HFFc6 (cell line): ENCODE results near the gene SLC6A9. TPM values are rescaled to one million over a fixed set of nuclear protein-coding genes. Genes with fewer than 3 reads are reported as not detected.

Experiments
- DNase-seq: peaks from one replicate; pipeline ENCODE4 v3.0.0-alpha.2; 2018
- H3K27ac Mint-ChIP-seq: 2 replicates; pipeline ENCODE4 v1.8.0; 2020; ENCODE audit warnings: mild to moderate bottlenecking, mixed read lengths
- H3K27me3 Mint-ChIP-seq: 2 replicates; pipeline ENCODE4 v1.8.0; 2021; ENCODE audit warnings: mild to moderate bottlenecking, moderate library complexity, mixed read lengths; ENCODE audit not compliant: insufficient read depth
- H3K36me3 Mint-ChIP-seq: 2 replicates; pipeline ENCODE4 v1.8.0; 2021; ENCODE audit warnings: low read depth, mixed read lengths
- H3K4me1 Mint-ChIP-seq: 2 replicates; pipeline ENCODE4 v1.8.0; 2020; ENCODE audit warnings: low read depth, mixed read lengths
- H3K4me3 Mint-ChIP-seq: 2 replicates; pipeline ENCODE4 v1.8.0; 2020; ENCODE audit warnings: mild to moderate bottlenecking, moderate library complexity, mixed read lengths
- H3K9me3 Mint-ChIP-seq: 2 replicates; pipeline ENCODE4 v1.8.0; 2020; ENCODE audit warnings: mild to moderate bottlenecking, mixed read lengths
- total RNA-seq, 6 experiments: library from RNA; stranded (reverse); fragmentation: NEBNext Ultra II Directional; extraction: Animal tissue kit (Norgen Biotek cat#: 25700); gene quantifications; 2 replicates in 1 of 6; 3 replicates in 5 of 6; pipeline ENCODE4 v1.2.3, GENCODE V29; 2021
- TF ChIP-seq, protein P1 (sequence below): fragments of 200-600 bp; sonication (generic); IDR thresholded peaks from 2 replicates; pipeline ENCODE4 v1.5.0; 2021; ENCODE audit warnings: antibody characterized with exemption, mild to moderate bottlenecking

SLC6A9 gene
- total RNA-seq, 6 experiments from 2014 or later: 8.3 to 11.0 (median 9.3) TPM

DNA sequence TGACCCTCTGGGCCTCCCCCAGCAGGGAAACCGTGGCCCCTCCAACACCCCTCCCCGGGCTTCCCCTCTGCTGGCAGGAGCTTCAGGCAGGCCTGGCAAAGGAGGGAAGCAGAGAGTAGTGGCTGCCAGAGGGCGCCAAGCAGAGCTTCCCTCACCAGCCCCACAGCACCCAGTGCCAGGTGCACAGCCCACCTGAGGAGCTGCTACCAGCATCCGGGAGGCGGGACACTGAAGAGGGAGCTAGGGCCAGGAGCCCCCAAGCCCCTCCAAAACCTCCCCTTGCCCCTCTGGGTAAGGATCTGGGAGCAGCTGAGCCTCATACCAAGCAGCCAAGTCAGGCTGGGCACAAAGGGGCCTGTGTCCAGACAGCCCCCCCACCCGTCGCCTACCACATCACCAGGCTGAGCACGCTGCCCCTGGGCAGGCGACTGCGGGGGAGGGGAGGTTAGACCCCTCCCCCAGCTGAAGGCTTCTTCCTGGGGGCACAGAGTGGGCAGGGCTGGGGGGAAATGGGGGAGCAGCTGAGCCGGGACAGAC is 20.3 kb downstream of the SLC6A9 start:
- Mint-ChIP-seq H3K4me3 (no peak overlapping the region), H3K4me1 (peaks cover 4% of the 10 kb centered on the region; the same call in 1 of the 2 replicates), H3K36me3 (no peaks in the 10 kb centered on the region), H3K27ac (no peak overlapping the region), H3K27me3 (peaks cover 5% of the 10 kb centered on the region), H3K9me3 (no peaks in the 10 kb centered on the region)
- no peak for DNase-seq
- TF ChIP-seq, protein P1, sequence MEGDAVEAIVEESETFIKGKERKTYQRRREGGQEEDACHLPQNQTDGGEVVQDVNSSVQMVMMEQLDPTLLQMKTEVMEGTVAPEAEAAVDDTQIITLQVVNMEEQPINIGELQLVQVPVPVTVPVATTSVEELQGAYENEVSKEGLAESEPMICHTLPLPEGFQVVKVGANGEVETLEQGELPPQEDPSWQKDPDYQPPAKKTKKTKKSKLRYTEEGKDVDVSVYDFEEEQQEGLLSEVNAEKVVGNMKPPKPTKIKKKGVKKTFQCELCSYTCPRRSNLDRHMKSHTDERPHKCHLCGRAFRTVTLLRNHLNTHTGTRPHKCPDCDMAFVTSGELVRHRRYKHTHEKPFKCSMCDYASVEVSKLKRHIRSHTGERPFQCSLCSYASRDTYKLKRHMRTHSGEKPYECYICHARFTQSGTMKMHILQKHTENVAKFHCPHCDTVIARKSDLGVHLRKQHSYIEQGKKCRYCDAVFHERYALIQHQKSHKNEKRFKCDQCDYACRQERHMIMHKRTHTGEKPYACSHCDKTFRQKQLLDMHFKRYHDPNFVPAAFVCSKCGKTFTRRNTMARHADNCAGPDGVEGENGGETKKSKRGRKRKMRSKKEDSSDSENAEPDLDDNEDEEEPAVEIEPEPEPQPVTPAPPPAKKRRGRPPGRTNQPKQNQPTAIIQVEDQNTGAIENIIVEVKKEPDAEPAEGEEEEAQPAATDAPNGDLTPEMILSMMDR: no peak

DNA sequence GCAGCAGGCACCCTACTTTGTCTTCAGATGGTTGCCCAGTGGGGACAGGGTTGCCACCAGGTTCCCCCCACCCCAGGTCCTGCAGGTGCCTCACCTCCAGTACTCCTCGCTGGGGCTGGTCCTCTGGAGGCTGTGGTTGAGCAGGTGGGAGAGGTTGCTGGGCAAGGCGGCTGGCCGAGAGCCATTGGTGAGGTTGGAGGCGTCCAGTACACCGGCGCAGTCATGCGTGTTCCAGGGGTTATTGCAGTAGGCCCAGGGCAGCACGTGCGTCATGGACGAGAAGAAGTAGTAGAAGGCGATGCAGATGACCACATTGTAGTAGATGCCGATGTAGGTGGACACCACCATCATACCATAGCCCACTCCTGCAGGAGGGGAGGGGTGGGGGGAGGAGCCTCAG is 23.0 kb downstream of the SLC6A9 start:
- Mint-ChIP-seq H3K4me1 (peaks cover 6% of the 10 kb centered on the region; the same call in 1 of the 2 replicates), H3K27me3 (peaks cover 7% of the 10 kb centered on the region), H3K4me3 (no peak overlapping the region), H3K9me3 (no peaks in the 10 kb centered on the region), H3K36me3 (no peaks in the 10 kb centered on the region), H3K27ac (no peak overlapping the region)
- DNase-seq: no peak
- TF ChIP-seq, protein P1: no peak

DNA sequence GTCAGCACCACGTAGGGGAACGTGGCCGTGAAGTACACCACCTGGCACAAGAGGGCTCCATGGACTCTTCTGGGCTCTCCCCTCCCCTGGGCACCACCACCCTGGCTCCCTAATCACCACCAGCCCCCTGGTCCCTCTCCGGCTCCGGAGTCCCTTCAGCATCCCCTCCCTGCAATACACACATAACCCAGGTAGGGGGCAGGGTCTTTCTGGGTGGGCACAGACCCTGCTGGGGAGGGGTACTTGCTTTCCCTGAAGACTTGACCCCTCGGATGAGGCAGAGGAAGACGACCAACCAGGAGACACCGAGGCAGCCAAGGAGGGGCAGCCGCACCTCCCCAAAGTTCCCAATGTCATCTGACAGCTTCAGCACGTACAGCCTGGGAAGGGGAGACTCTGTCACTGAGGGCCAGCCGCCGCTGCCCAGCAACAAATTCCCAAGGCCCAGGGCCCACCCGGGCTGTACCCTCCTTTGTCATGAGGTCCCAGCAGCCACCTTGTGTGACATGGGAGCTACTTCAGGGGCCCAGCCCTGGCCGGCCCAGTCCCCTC is 28.6 kb downstream of the SLC6A9 start:
- Mint-ChIP-seq H3K27ac (no peak overlapping the region), H3K27me3 (peaks cover 2% of the 10 kb centered on the region), H3K4me3 (no peak overlapping the region), H3K4me1 (peaks cover 6% of the 10 kb centered on the region; the same call in 1 of the 2 replicates), H3K9me3 (no peaks in the 10 kb centered on the region), H3K36me3 (0 out of 2 replicates have a peak, but pooled peaks cover 4% of the 10 kb centered on the region)
- TF ChIP-seq, protein P1: peak; percentile 63
- DNase-seq: no peak

DNA sequence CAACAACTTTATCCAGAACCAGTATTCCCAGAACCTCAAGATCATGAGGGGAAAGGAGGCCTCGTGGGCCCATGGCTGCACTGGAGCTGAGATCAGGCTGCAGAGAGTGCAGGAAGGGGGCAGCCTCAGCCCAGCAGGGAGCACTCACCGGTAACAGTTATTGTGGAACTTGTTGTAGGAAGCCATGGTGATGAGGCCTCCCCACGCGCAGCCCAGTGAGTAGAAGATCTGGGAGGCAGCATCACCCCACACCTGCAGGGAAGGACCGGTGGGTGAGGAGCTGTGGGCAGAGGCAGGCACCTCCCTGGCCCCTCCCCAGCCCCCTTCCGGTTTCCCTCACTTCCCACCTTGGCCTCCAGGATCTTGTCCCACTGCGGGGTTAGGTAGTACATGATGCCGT is 29.1 kb downstream of the SLC6A9 start:
- Mint-ChIP-seq H3K9me3 (no peaks in the 10 kb centered on the region), H3K27ac (no peak overlapping the region), H3K27me3 (peaks cover 2% of the 10 kb centered on the region), H3K4me1 (peaks cover 6% of the 10 kb centered on the region; the same call in 1 of the 2 replicates), H3K36me3 (0 out of 2 replicates have a peak, but pooled peaks cover 4% of the 10 kb centered on the region), H3K4me3 (no peak overlapping the region)
- TF ChIP-seq, protein P1: no peak
- no peak for DNase-seq

DNA sequence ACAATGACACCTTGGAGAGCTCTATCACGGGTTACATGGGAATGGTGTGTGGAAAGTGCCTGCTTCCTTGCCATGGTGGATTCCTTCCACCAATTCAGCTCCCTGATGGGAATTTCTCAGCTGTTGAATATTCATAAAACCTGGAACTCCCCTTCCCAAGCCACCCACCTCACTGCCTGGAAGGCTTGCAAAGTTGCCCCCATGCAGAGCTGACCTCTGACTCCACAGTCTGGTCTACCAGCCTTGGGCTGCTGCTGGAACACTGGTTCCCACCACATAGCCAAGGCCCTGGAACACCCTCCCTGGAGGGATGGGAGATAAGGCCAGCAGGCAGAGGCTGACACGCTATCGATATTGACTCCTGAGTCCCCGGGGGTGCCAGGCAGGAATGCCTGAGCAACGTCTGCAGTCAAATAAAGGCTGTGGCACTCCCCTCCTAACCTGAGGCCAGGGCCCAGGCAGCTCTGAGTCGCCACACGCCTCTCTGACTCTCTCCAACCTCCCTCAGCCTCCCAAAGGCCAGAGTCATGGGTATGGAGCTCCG is 31.1 kb downstream of the SLC6A9 start:
- Mint-ChIP-seq H3K4me3 (no peak overlapping the region), H3K36me3 (0 out of 2 replicates have a peak, but pooled peaks cover 4% of the 10 kb centered on the region), H3K9me3 (no peaks in the 10 kb centered on the region), H3K4me1 (no peaks in the 10 kb centered on the region), H3K27ac (no peak overlapping the region), H3K27me3 (peaks cover 2% of the 10 kb centered on the region)
- TF ChIP-seq, protein P1: no peak
- DNase-seq: no peak
